Activated T-helper 2 cell treated with anti-CD3 and anti-CD28 coated beads, Interferon-gamma antibody, Interleukin-2, Interleukin-4, amounts not matched to agents 10 μg/mL and 5 μg/mL and 100 μg/mL, durations not matched to agents 14 hours and 24 hours and 36 hours (primary cell): ENCODE results near the gene TMEM131. TPM values are rescaled to one million over a fixed set of nuclear protein-coding genes. Genes with fewer than 3 reads are reported as not detected.

Experiments used
- DNase-seq: peaks from one replicate; pipeline ENCODE4 v3.0.0; 2021; ENCODE audit warnings: low spot score
- H3K27ac Mint-ChIP-seq: one replicate; pipeline ENCODE4 v1.8.0; 2021; ENCODE audit warnings: mixed read lengths
- H3K27me3 Mint-ChIP-seq: one replicate; pipeline ENCODE4 v1.8.0; 2021; ENCODE audit warnings: low read depth, mixed read lengths
- H3K36me3 Mint-ChIP-seq: one replicate; pipeline ENCODE4 v1.8.0; 2021; ENCODE audit warnings: low read depth, mixed read lengths
- H3K4me1 Mint-ChIP-seq: one replicate; pipeline ENCODE4 v1.8.0; 2021; ENCODE audit warnings: low read depth, mixed read lengths
- H3K4me3 Mint-ChIP-seq: one replicate; pipeline ENCODE4 v1.8.0; 2021; ENCODE audit warnings: low read depth, mild to moderate bottlenecking, moderate library complexity, mixed read lengths
- H3K9me3 Mint-ChIP-seq: one replicate; pipeline ENCODE4 v1.8.0; 2021; ENCODE audit warnings: mixed read lengths
- intact Hi-C: fragments of 100-400 bp; cut with micrococcal nuclease; formaldehyde crosslinking; loops from one replicate; pipeline ENCODE4 v1.15.1; 2023
- total RNA-seq: library from RNA; stranded (reverse); gene quantifications from 2 replicates; pipeline ENCODE4 v1.2.3, GENCODE V29; 2022

TMEM131 gene
- total RNA-seq, 1 donor from 2014 or later = 39.3 TPM

GRCh38 chr2:97724946-97725688 lies 270.6 kb downstream of the TMEM131 start:
- Mint-ChIP-seq H3K27ac (peak overlapping the region; percentile 24), H3K27me3 (no peaks in the 10 kb centered on the region), H3K4me1 (peaks cover 27% of the 10 kb centered on the region), H3K9me3 (peaks cover 25% of the 10 kb centered on the region), H3K4me3 (no peak overlapping the region), H3K36me3 (peaks cover 91% of the 10 kb centered on the region)
- DNase-seq = no peak
- intact Hi-C loops = no loop called here

GRCh38 chr2:97724501-97724900 lies 271.2 kb downstream of the TMEM131 start:
- H3K4me1 Mint-ChIP-seq = peaks cover 33% of the 10 kb centered on the region
- H3K27me3 Mint-ChIP-seq = no peaks in the 10 kb centered on the region
- peaks cover 91% of the 10 kb centered on the region for H3K36me3 Mint-ChIP-seq
- H3K9me3 Mint-ChIP-seq = peaks cover 19% of the 10 kb centered on the region
- intact Hi-C loops = no loop called here
- H3K4me3 Mint-ChIP-seq = no peak overlapping the region
- no peak overlapping the region for H3K27ac Mint-ChIP-seq
- DNase-seq = no peak

- Mint-ChIP-seq H3K27ac (no peak overlapping the region), H3K9me3 (peaks cover 14% of the 10 kb centered on the region), H3K36me3 (peaks cover 91% of the 10 kb centered on the region), H3K27me3 (no peaks in the 10 kb centered on the region), H3K4me1 (peaks cover 37% of the 10 kb centered on the region), H3K4me3 (no peak overlapping the region)
- DNase-seq = no peak
- intact Hi-C loops = no loop called here
Measured at GRCh38 chr2:97724073-97724410, 271.7 kb downstream of the TMEM131 start.

- peaks cover 12% of the 10 kb centered on the region for H3K9me3 Mint-ChIP-seq
- peaks cover 43% of the 10 kb centered on the region for H3K4me1 Mint-ChIP-seq
- intact Hi-C loops = no loop called here
- DNase-seq = no peak
- peaks cover 91% of the 10 kb centered on the region for H3K36me3 Mint-ChIP-seq
- no peak overlapping the region for H3K4me3 Mint-ChIP-seq
- no peaks in the 10 kb centered on the region for H3K27me3 Mint-ChIP-seq
- H3K27ac Mint-ChIP-seq = no peak overlapping the region
Measured at GRCh38 chr2:97723156-97724072, 272.3 kb downstream of the TMEM131 start.

- H3K4me1 Mint-ChIP-seq = peaks cover 48% of the 10 kb centered on the region
- H3K36me3 Mint-ChIP-seq = peaks cover 87% of the 10 kb centered on the region
- intact Hi-C loops = no loop called here
- H3K27me3 Mint-ChIP-seq = no peaks in the 10 kb centered on the region
- DNase-seq = no peak
- H3K9me3 Mint-ChIP-seq = peaks cover 12% of the 10 kb centered on the region
- H3K4me3 Mint-ChIP-seq = no peak overlapping the region
- H3K27ac Mint-ChIP-seq = no peak overlapping the region
Measured at GRCh38 chr2:97722227-97722626, 273.5 kb downstream of the TMEM131 start.

GRCh38 chr2:97720746-97721145 lies 275.0 kb downstream of the TMEM131 start:
- H3K27me3 Mint-ChIP-seq = no peaks in the 10 kb centered on the region
- peak overlapping the region; percentile 20 for H3K4me3 Mint-ChIP-seq
- DNase-seq = no peak
- H3K4me1 Mint-ChIP-seq = peaks cover 55% of the 10 kb centered on the region
- peak overlapping the region; percentile 71 for H3K27ac Mint-ChIP-seq
- peaks cover 85% of the 10 kb centered on the region for H3K36me3 Mint-ChIP-seq
- peaks cover 8% of the 10 kb centered on the region for H3K9me3 Mint-ChIP-seq
- intact Hi-C loops = no loop called here

GRCh38 chr2:97719362-97720155 lies 276.2 kb downstream of the TMEM131 start:
- DNase-seq = no peak
- Mint-ChIP-seq H3K27me3 (no peaks in the 10 kb centered on the region), H3K4me1 (peaks cover 63% of the 10 kb centered on the region), H3K9me3 (no peaks in the 10 kb centered on the region), H3K27ac (peak overlapping the region; percentile 91), H3K36me3 (peaks cover 85% of the 10 kb centered on the region), H3K4me3 (peak overlapping the region; percentile 97)
- intact Hi-C loops = loop anchor here (10.0 kb wide), 1 partner anchor 735 kb away; no protein-coding TSS in a partner anchor

- H3K36me3 Mint-ChIP-seq = peaks cover 85% of the 10 kb centered on the region
- H3K9me3 Mint-ChIP-seq = no peaks in the 10 kb centered on the region
- peak overlapping the region; percentile 91 for H3K27ac Mint-ChIP-seq
- peak overlapping the region; percentile 97 for H3K4me3 Mint-ChIP-seq
- H3K27me3 Mint-ChIP-seq = no peaks in the 10 kb centered on the region
- DNase-seq = no peak
- intact Hi-C loops = loop anchor here (10.0 kb wide), 1 partner anchor 736 kb away; no protein-coding TSS in a partner anchor
- peaks cover 65% of the 10 kb centered on the region for H3K4me1 Mint-ChIP-seq
Measured at GRCh38 chr2:97718942-97719341, 276.8 kb downstream of the TMEM131 start.

GRCh38 chr2:97718051-97718882 lies 277.5 kb downstream of the TMEM131 start:
- Mint-ChIP-seq H3K4me3 (peak overlapping the region; percentile 97), H3K27me3 (no peaks in the 10 kb centered on the region), H3K27ac (peak overlapping the region; percentile 91), H3K4me1 (peaks cover 67% of the 10 kb centered on the region), H3K36me3 (peaks cover 84% of the 10 kb centered on the region), H3K9me3 (no peaks in the 10 kb centered on the region)
- peak; percentile 69 for DNase-seq
- intact Hi-C loops = loop anchor here (10.0 kb wide), 1 partner anchor 737 kb away; no protein-coding TSS in a partner anchor

- H3K4me3 Mint-ChIP-seq = peak overlapping the region; percentile 97
- peaks cover 67% of the 10 kb centered on the region for H3K4me1 Mint-ChIP-seq
- intact Hi-C loops = loop anchor here (10.0 kb wide), 1 partner anchor 737 kb away; no protein-coding TSS in a partner anchor
- DNase-seq = no peak
- H3K9me3 Mint-ChIP-seq = no peaks in the 10 kb centered on the region
- H3K27ac Mint-ChIP-seq = peak overlapping the region; percentile 91
- peaks cover 78% of the 10 kb centered on the region for H3K36me3 Mint-ChIP-seq
- H3K27me3 Mint-ChIP-seq = no peaks in the 10 kb centered on the region
Measured at GRCh38 chr2:97717613-97717995, 278.1 kb downstream of the TMEM131 start.

- DNase-seq = no peak
- Mint-ChIP-seq H3K4me3 (peak overlapping the region; percentile 97), H3K36me3 (peaks cover 72% of the 10 kb centered on the region), H3K27me3 (no peaks in the 10 kb centered on the region), H3K4me1 (peaks cover 69% of the 10 kb centered on the region), H3K9me3 (no peaks in the 10 kb centered on the region), H3K27ac (peak overlapping the region; percentile 91)
- intact Hi-C loops = loop anchor here (10.0 kb wide), 1 partner anchor 738 kb away; no protein-coding TSS in a partner anchor
Measured at GRCh38 chr2:97716695-97717612, 278.8 kb downstream of the TMEM131 start.
